Skin epidermis (tissue), 12 donors: Measurements from ENCODE around the gene FAM210A.
"Not testable (repeated sequence)": the region's sequence is repeated elsewhere in the genome, so short reads cannot be mapped to it uniquely, and the experiment has no call there.

Source experiments
- H3K27ac ChIP-seq, 21 experiments: fragments of 200-600 bp; sonication (generic) in 11 of 21; one replicate each; pipeline ENCODE4 v1.5.0; 2020; ENCODE audit warnings: mild to moderate bottlenecking in 3 of 21, inconsistent platforms in 2 of 21, moderate library complexity in 2 of 21
- H3K4me3 ChIP-seq, 7 experiments: fragments of 200-600 bp; sonication (generic) in 2 of 7; one replicate each; pipeline ENCODE4 v1.5.0; 2020; ENCODE audit warnings: inconsistent platforms in 2 of 7, mild to moderate bottlenecking in 2 of 7, moderate library complexity in 1 of 7

Gene FAM210A

GRCh38 chr18:13726232-13726971 lies at the start of gene FAM210A, which contains the start of gene RNMT:
Gene FAM210A (minus strand): TSS chr18:13726558. CDS start chr18:13682077, 44,481 bp downstream.
Gene RNMT (plus strand): TSS chr18:13726673. CDS start chr18:13731518, 4,845 bp downstream.
- Histone ChIP-seq H3K4me3 (peak within 1 kb of the TSS; percentile 55 to 95 (median 91)), H3K27ac (peak within 1 kb of the TSS; percentile 72 to 99 (median 92))

GRCh38 chr18:13775058-13775457 lies 48.7 kb upstream of the FAM210A start:
- Histone ChIP-seq H3K4me3 (no peak overlapping the region), H3K27ac (no peak overlapping the region)

- Histone ChIP-seq H3K27ac (no peak overlapping the region), H3K4me3 (no peak overlapping the region)
These were observed 36.5 kb upstream of the FAM210A start for GRCh38 chr18:13762690-13763439.

GRCh38 chr18:13760047-13760446 lies 33.7 kb upstream of the FAM210A start:
- Histone ChIP-seq H3K27ac (no peak overlapping the region), H3K4me3 (no peak overlapping the region)

- Histone ChIP-seq H3K4me3 (no peak overlapping the region), H3K27ac (no peak overlapping the region)
These were observed 32.3 kb upstream of the FAM210A start for GRCh38 chr18:13758622-13759021.

- Histone ChIP-seq H3K27ac (no peak overlapping the region), H3K4me3 (no peak overlapping the region)
These were observed 30.3 kb upstream of the FAM210A start for GRCh38 chr18:13756671-13757070.

- H3K4me3 ChIP-seq, result no peak overlapping the region
- H3K27ac ChIP-seq, result no peak overlapping the region
These were observed 29.9 kb upstream of the FAM210A start for GRCh38 chr18:13756261-13756660.

GRCh38 chr18:13751599-13751998 lies 25.2 kb upstream of the FAM210A start:
- H3K27ac ChIP-seq, H3K4me3 ChIP-seq: not testable (repeated sequence)

- H3K27ac ChIP-seq, result no peak overlapping the region
These were observed 20.3 kb upstream of the FAM210A start for GRCh38 chr18:13746633-13747032.

GRCh38 chr18:13745696-13746095 lies 19.3 kb upstream of the FAM210A start:
- Histone ChIP-seq H3K4me3 (no peak overlapping the region), H3K27ac (no peak overlapping the region)

More at GRCh38 chr18:13746633-13747032, 20.3 kb upstream of the FAM210A start:
- no peak overlapping the region for H3K4me3 ChIP-seq

- no peak overlapping the region for H3K4me3 ChIP-seq
- no peak overlapping the region for H3K27ac ChIP-seq
These were observed 9.3 kb upstream of the FAM210A start for GRCh38 chr18:13735681-13736080.

GRCh38 chr18:13730481-13730880 lies 4.1 kb upstream of the FAM210A start:
- Histone ChIP-seq H3K27ac (no peak overlapping the region), H3K4me3 (no peak overlapping the region)

GRCh38 chr18:13726972-13727331 lies 594 bp upstream of the FAM210A start:
- Histone ChIP-seq H3K27ac (peak overlapping the region; percentile 72 to 99 (median 92)), H3K4me3 (peak overlapping the region; percentile 55 to 95 (median 91))

GRCh38 chr18:13725566-13726231 lies 659 bp downstream of the FAM210A start:
- Histone ChIP-seq H3K4me3 (peak overlapping the region; percentile 55 to 95 (median 91)), H3K27ac (peak overlapping the region; percentile 5 to 99 (median 92))

GRCh38 chr18:13720847-13721246 lies 5.5 kb downstream of the FAM210A start:
- Histone ChIP-seq H3K27ac (no peak overlapping the region), H3K4me3 (no peak overlapping the region)

GRCh38 chr18:13720123-13720522 lies 6.2 kb downstream of the FAM210A start:
- no peak overlapping the region for H3K27ac ChIP-seq
- no peak overlapping the region for H3K4me3 ChIP-seq

GRCh38 chr18:13716916-13717315 lies 9.4 kb downstream of the FAM210A start:
- Histone ChIP-seq H3K27ac (no peak overlapping the region), H3K4me3 (no peak overlapping the region)

- Histone ChIP-seq H3K4me3 (no peak overlapping the region), H3K27ac (no peak overlapping the region)
These were observed 11.0 kb downstream of the FAM210A start for GRCh38 chr18:13715330-13715729.

GRCh38 chr18:13713455-13714055 lies 12.8 kb downstream of the FAM210A start:
- no peak overlapping the region for H3K27ac ChIP-seq
- H3K4me3 ChIP-seq, result no peak overlapping the region
